Right lobe of liver (tissue), 4 donors: ENCODE measurements around the gene ALDH7A1.

Experiments
- CTCF ChIP-seq, 4 donors: fragments of 200-600 bp in 3 of 4; fragments of 450-650 bp in 1 of 4; IDR thresholded peaks; one replicate each; pipeline versions ENCODE4 v1.5.1 to v1.8.0; 2016 to 2022; ENCODE audit warnings: antibody characterized with exemption in 4 of 4, mild to moderate bottlenecking in 2 of 4
- POLR2A ChIP-seq: fragments of 450-650 bp; IDR thresholded peaks from one replicate; pipeline ENCODE4 v1.6.1; 2017; ENCODE audit warnings: antibody characterized with exemption, mild to moderate bottlenecking
- donor health status: DM: no; HTN: no; CAD: no.
- donor health status: DM: no; HTN: no; CAD: no.
- donor health status: DM: no; HTN: yes; CAD: no.

- TF ChIP-seq CTCF (IDR thresholded peaks at IDR 0.05): no peak
- no peak for TF ChIP-seq POLR2A
Observed at GRCh38 chr5:126527892-126528291, 67.1 kb downstream of the ALDH7A1 start.
